ENCODE results near the gene LEMD1.
A peak's percentile ranks its signal among the peaks of the same experiment; 100 is the strongest.

LEMD1 gene

GRCh38 chr1:205351984-205352713 is 69.7 kb downstream of the LEMD1 start:
- no peak for DNase-seq

GRCh38 chr1:205350691-205351141 is 71.1 kb downstream of the LEMD1 start:
- DNase-seq, result no peak

DNA sequence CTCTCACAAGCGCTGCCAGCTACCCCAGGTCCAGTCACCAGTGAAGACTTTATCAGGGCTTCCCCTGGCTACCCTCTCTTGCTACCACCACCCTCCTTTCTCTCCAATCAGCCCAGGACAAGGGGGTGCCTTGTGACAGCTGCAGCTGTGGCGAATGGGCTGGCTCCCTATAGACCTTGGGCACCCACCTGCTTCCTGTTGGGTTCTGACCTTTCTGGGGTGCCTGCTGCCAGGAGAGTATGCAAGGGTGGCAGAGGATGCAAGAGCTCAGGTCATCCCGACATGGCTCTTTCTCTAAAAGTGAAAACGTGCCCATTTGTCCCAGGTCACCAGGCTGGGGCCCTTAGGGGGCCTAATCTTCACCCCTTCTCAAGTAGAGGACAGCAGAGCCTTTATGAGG is 71.7 kb downstream of the LEMD1 start:
- no peak for DNase-seq

- DNase-seq, result no peak
Measured at GRCh38 chr1:205348554-205349487, 73.0 kb downstream of the LEMD1 start.

DNA sequence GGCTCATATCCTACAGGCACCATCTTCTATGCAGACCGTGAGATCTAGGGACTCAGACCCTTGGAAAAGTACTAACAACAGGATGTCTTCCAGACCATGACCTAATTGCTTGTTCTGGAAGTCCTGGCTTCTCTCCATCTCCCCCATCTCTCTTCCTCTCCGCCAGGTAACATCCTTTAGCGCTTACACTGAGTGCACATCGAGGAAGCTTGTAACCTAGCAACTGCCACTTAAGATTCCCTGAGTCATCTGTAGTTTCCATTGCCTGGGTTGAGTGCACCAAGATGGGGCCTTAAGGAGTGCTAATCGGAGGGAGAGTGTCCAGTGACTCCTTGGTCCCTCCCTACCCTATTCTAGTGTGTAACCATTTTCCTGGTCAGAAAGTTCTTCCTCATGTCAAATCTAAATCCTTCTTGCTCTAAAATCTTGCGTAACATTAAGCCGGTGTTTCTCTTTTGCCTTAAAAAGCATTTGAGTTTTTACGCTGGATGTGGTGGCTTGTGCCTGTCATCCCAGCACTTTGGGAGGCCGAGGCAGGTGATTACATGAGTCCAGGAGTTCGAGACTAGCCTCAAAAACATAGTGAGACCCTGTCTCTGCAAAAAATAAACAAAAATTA is 74.8 kb downstream of the LEMD1 start:
- DNase-seq, result no peak

GRCh38 chr1:205345761-205346160 is 76.1 kb downstream of the LEMD1 start:
- no peak for DNase-seq

DNA sequence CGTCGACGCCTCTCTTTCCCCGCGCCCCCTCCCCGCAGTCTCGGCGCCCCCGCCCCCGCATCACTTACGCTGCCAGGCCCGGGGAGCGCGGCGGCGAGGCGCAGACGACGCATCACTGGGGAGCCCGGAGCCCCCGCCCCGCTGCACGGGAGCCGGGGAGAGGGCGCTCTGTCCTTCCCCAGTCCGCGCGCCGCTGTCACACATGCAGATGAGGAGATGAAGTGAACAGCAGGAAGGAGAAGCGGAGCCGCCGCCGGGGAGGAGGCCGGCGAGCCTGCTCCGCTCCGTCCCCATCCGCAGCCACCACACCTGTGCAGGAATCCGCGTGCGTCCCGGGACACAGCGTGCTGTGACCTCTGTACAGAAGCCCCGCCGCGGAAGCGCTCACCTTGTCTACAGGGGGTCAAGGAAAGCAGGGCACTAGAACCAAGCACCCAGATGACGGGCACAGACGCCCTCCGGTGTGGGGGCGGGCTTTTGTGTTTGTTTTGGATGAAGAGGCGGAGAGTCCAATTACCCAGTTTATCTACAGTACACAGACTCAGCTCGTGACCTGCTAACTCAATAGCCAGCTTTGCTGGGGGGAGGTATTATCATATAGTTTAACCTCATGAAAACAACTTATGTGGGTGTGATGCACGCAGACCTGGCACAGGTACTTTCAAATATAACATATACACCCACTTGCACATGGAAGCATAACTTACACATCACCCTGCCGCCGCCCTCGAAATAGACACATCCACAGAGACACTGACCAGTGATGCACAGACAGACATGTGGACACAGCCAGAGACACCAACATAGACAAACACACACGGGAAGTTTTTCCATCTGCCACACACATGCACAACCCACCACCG is 77.6 kb downstream of the LEMD1 start:
- DNase-seq, result peak; percentile 64

- peak; percentile 32 for DNase-seq
Measured at GRCh38 chr1:205343431-205344065, 78.3 kb downstream of the LEMD1 start.

DNA sequence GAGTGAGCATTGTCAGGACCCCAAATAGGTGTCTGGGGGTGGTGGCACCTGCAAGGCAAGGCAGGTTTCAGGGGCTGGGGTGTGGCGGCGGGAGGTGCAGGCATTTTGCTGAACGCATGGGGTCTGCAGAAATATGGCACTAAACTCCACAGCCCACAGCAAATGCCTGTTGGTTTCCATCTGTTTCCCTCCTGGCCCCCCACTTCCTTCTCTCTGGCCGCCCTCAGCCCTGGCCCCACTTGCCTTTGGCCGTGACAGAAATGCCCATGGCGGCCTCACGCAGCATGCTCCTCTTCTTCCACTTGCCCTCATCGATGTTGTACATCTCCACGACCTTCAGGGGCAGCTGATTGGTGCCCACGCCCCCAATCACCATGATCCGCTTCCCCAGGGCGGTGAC is 78.9 kb downstream of the LEMD1 start:
- DNase-seq, result no peak

DNA sequence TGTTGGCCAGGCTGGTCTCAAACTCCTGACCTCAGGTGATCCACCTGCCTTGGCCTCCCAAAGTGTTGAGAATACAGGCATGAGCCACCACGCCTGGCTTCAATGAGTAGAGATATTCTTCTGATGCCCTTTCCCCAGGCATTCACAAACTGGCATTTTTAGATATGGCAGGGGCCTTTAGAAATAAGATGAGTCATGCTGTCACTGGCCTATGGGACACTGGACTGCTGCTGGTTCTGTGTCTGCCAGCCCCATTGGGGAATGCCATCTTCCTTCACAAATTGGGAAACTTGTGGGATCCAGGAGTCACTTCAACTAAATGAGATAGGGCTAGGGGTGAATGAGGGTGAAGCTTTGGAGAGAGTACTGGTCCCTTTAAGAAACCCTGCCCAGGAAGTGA is 81.2 kb downstream of the LEMD1 start:
- DNase-seq, result no peak

GRCh38 chr1:205339717-205340116 is 82.1 kb downstream of the LEMD1 start:
- no peak for DNase-seq

GRCh38 chr1:205339197-205339702 is 82.6 kb downstream of the LEMD1 start:
- DNase-seq, result no peak

- no peak for DNase-seq
Measured at GRCh38 chr1:205338011-205338410, 83.8 kb downstream of the LEMD1 start.

DNA sequence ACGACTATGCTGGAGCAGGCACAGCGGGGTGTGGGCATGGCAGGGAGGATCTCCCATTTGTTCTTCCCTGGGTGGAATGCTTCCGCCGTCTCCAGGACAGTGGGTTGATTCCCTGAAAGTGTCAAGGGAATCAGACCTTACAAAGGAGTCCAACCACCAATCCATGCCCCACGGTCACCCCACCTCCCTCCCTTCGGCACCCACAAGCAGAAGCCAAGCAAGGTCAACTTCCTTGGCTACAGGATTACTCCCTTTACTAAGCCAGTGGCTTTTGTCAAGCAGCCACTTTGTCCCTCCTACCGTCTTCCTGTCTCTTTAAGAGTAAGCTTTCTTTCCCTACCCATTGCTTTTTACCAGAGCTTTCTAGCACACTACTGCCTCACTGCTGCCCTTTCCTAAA is 84.4 kb downstream of the LEMD1 start:
- no peak for DNase-seq

DNA sequence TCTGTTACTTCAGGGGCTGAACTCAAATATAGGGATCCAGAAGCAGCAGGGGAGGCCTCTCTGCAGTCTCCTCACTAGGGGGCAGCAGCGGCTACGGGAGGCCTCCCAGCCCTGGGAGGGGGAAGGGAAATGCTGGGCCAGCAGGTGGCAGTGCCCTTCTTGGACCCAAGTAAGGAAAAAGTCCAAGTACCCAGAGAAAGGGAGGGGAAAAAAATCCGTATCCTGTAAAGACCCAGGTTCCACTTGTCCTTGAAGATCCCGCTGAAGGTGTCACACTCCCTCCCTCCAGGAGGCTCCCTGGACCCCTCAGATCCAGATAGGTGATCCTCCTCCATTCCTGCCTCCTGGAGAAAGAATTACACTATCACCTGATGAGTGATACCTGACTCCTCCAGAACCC is 86.2 kb downstream of the LEMD1 start:
- peak; percentile 90 for DNase-seq

- no peak for DNase-seq
Measured at GRCh38 chr1:205332015-205332791, 89.7 kb downstream of the LEMD1 start.
